HUES6 (cell line): ENCODE measurements around the gene DAGLB.
"Not testable (repeated sequence)": the region's sequence is repeated elsewhere in the genome, so short reads cannot be mapped to it uniquely, and the experiment has no call there.

ENCODE experiments used
- H3K27ac ChIP-seq: 2 replicates; pipeline ENCODE4 v1.7.0; 2013; ENCODE audit warnings: low read depth, mild to moderate bottlenecking, low read length, inconsistent platforms
- H3K27me3 ChIP-seq: 2 replicates; pipeline ENCODE4 v1.6.1; 2013; ENCODE audit warnings: low read length; ENCODE audit not compliant: control insufficient read depth, insufficient read depth
- H3K36me3 ChIP-seq: 2 replicates; pipeline ENCODE4 v1.6.1; 2013; ENCODE audit warnings: low read length; ENCODE audit not compliant: control insufficient read depth, insufficient read depth
- H3K4me1 ChIP-seq: 2 replicates; pipeline ENCODE4 v1.6.1; 2013; ENCODE audit warnings: low read length; ENCODE audit not compliant: control insufficient read depth, insufficient read depth
- H3K4me3 ChIP-seq: 2 replicates; pipeline ENCODE4 v1.5.1; 2013; ENCODE audit warnings: low read depth, low read length
- H3K9ac ChIP-seq: one replicate; pipeline ENCODE4 v1.6.1; 2013; ENCODE audit warnings: mild to moderate bottlenecking, low read length
- H3K9me3 ChIP-seq: 2 replicates; pipeline ENCODE4 v1.6.1; 2013; ENCODE audit warnings: low read depth, low read length; ENCODE audit not compliant: control insufficient read depth, insufficient read depth

The DAGLB gene

GRCh38 chr7:6482743-6483119 lies 35.0 kb upstream of the DAGLB start:
- Histone ChIP-seq H3K27me3 (no peaks in the 10 kb centered on the region), H3K27ac (no peak overlapping the region; the same call in 1 of the 2 replicates), H3K36me3 (peaks cover 23% of the 10 kb centered on the region), H3K9ac (peak overlapping the region; percentile 94), H3K4me1 (peaks cover 8% of the 10 kb centered on the region; the same call in 1 of the 2 replicates), H3K4me3 (peak overlapping the region; percentile 98), H3K9me3 (no peaks in the 10 kb centered on the region)

GRCh38 chr7:6482307-6482706 lies 34.6 kb upstream of the DAGLB start:
- no peaks in the 10 kb centered on the region for H3K9me3 ChIP-seq
- H3K4me3 ChIP-seq, result peak overlapping the region; percentile 98
- H3K27me3 ChIP-seq, result no peaks in the 10 kb centered on the region
- H3K4me1 ChIP-seq, result peaks cover 8% of the 10 kb centered on the region; the same call in 1 of the 2 replicates
- H3K27ac ChIP-seq, result no peak overlapping the region
- peaks cover 23% of the 10 kb centered on the region for H3K36me3 ChIP-seq
- H3K9ac ChIP-seq, result peak overlapping the region; percentile 15

- no peaks in the 10 kb centered on the region for H3K27me3 ChIP-seq
- H3K4me1 ChIP-seq, result peaks cover 8% of the 10 kb centered on the region; the same call in 1 of the 2 replicates
- no peak overlapping the region for H3K4me3 ChIP-seq
- H3K36me3 ChIP-seq, result peaks cover 27% of the 10 kb centered on the region
- H3K27ac ChIP-seq, result no peak overlapping the region
- no peaks in the 10 kb centered on the region for H3K9me3 ChIP-seq
- no peak overlapping the region for H3K9ac ChIP-seq
Observed at GRCh38 chr7:6481445-6481844, 33.7 kb upstream of the DAGLB start.

GRCh38 chr7:6480323-6480660 lies 32.5 kb upstream of the DAGLB start:
- no peak overlapping the region for H3K4me3 ChIP-seq
- peaks cover 27% of the 10 kb centered on the region for H3K36me3 ChIP-seq
- H3K9ac ChIP-seq, result no peak overlapping the region
- peaks cover 8% of the 10 kb centered on the region; the same call in 1 of the 2 replicates for H3K4me1 ChIP-seq
- no peaks in the 10 kb centered on the region for H3K27me3 ChIP-seq
- no peak overlapping the region for H3K27ac ChIP-seq
- H3K9me3 ChIP-seq, result no peaks in the 10 kb centered on the region

GRCh38 chr7:6479067-6479466 lies 31.3 kb upstream of the DAGLB start:
- no peak overlapping the region for H3K9ac ChIP-seq
- peaks cover 35% of the 10 kb centered on the region for H3K36me3 ChIP-seq

GRCh38 chr7:6478186-6478585 lies 30.4 kb upstream of the DAGLB start:
- H3K9me3 ChIP-seq, result no peaks in the 10 kb centered on the region
- H3K27ac ChIP-seq, result no peak overlapping the region
- no peak overlapping the region for H3K4me3 ChIP-seq
- H3K4me1 ChIP-seq, result peaks cover 8% of the 10 kb centered on the region; the same call in 1 of the 2 replicates
- H3K9ac ChIP-seq, result no peak overlapping the region
- peaks cover 44% of the 10 kb centered on the region for H3K36me3 ChIP-seq
- no peaks in the 10 kb centered on the region for H3K27me3 ChIP-seq

More at GRCh38 chr7:6479067-6479466, 31.3 kb upstream of the DAGLB start:
- Histone ChIP-seq H3K9me3 (no peaks in the 10 kb centered on the region), H3K27me3 (no peaks in the 10 kb centered on the region), H3K27ac (no peak overlapping the region), H3K4me1 (peaks cover 8% of the 10 kb centered on the region; the same call in 1 of the 2 replicates), H3K4me3 (no peak overlapping the region)

- H3K9ac ChIP-seq, result no peak overlapping the region
- no peak overlapping the region for H3K27ac ChIP-seq
- no peaks in the 10 kb centered on the region for H3K9me3 ChIP-seq
- no peaks in the 10 kb centered on the region for H3K27me3 ChIP-seq
- H3K4me3 ChIP-seq, result no peak overlapping the region
- H3K4me1 ChIP-seq, result peaks cover 2% of the 10 kb centered on the region; the same call in 1 of the 2 replicates
- peaks cover 49% of the 10 kb centered on the region for H3K36me3 ChIP-seq
Observed at GRCh38 chr7:6477318-6477660, 29.5 kb upstream of the DAGLB start.

- no peaks in the 10 kb centered on the region for H3K9me3 ChIP-seq
- no peak overlapping the region for H3K27ac ChIP-seq
- H3K9ac ChIP-seq, result no peak overlapping the region
- H3K4me1 ChIP-seq, result no peaks in the 10 kb centered on the region
- no peak overlapping the region for H3K4me3 ChIP-seq
- no peaks in the 10 kb centered on the region for H3K27me3 ChIP-seq
- H3K36me3 ChIP-seq, result peaks cover 51% of the 10 kb centered on the region
Observed at GRCh38 chr7:6476596-6477317, 29.0 kb upstream of the DAGLB start.

- Histone ChIP-seq H3K4me1 (no peaks in the 10 kb centered on the region), H3K27me3 (no peaks in the 10 kb centered on the region), H3K36me3 (peaks cover 52% of the 10 kb centered on the region)
Observed at GRCh38 chr7:6475433-6476186, 27.9 kb upstream of the DAGLB start.

GRCh38 chr7:6465862-6466261 lies 18.1 kb upstream of the DAGLB start:
- Histone ChIP-seq H3K4me1 (no peaks in the 10 kb centered on the region), H3K9me3 (peaks cover 20% of the 10 kb centered on the region), H3K9ac (no peak overlapping the region), H3K4me3 (no peak overlapping the region), H3K27me3 (no peaks in the 10 kb centered on the region), H3K27ac (no peak overlapping the region), H3K36me3 (peaks cover 85% of the 10 kb centered on the region)

More at GRCh38 chr7:6475433-6476186, 27.9 kb upstream of the DAGLB start:
- no peak overlapping the region for H3K9ac ChIP-seq
- H3K9me3 ChIP-seq, result no peaks in the 10 kb centered on the region
- H3K4me3 ChIP-seq, result no peak overlapping the region
- no peak overlapping the region for H3K27ac ChIP-seq

GRCh38 chr7:6463609-6464008 lies 15.9 kb upstream of the DAGLB start:
- not testable (repeated sequence) for H3K4me1 ChIP-seq
- H3K36me3 ChIP-seq, result peaks cover 66% of the 10 kb centered on the region

More at GRCh38 chr7:6463609-6464008, 15.9 kb upstream of the DAGLB start:
- H3K4me3 ChIP-seq, H3K9ac ChIP-seq, H3K27ac ChIP-seq, H3K27me3 ChIP-seq: not testable (repeated sequence)
- H3K9me3 ChIP-seq, result peaks cover 20% of the 10 kb centered on the region
